Body of pancreas (tissue), 4 donors: Measurements from ENCODE around the gene TMC5. TPM values are rescaled to one million over a fixed set of nuclear protein-coding genes. Genes with fewer than 3 reads are reported as not detected.
A peak's percentile ranks its signal among the peaks of the same experiment; 100 is the strongest.
"Not testable (repeated sequence)": the region's sequence is repeated elsewhere in the genome, so short reads cannot be mapped to it uniquely, and the experiment has no call there.

Experiments
- ATAC-seq: fragments of 150-250 bp; one replicate; pipeline ENCODE4 v1.9.1; 2016
- DNase-seq, 4 donors: peaks; one replicate each; pipeline ENCODE4 v3.0.0-alpha.2; 2019
- H3K27ac ChIP-seq, 4 donors: fragments of 200-600 bp; sonication (generic); 1 replicate in 3 of 4; 2 replicates in 1 of 4; pipeline versions ENCODE4 v1.5.1 to v1.6.1; 2016 to 2019; ENCODE audit warnings: mild to moderate bottlenecking in 1 of 4, mixed read lengths in 1 of 4, moderate library complexity in 1 of 4
- H3K27me3 ChIP-seq, 2 donors: fragments of 200-600 bp; sonication (generic); one replicate each; pipeline ENCODE4 v1.6.0; 2016; ENCODE audit warnings: mild to moderate bottlenecking in 1 of 2
- H3K36me3 ChIP-seq, 2 donors: fragments of 200-600 bp; sonication (generic); replicated peaks in 1 of 2; 2 replicates each; pipeline ENCODE4 v1.5.1; 2016; ENCODE audit warnings: low read depth in 2 of 2; ENCODE audit not compliant: insufficient read depth in 1 of 2
- H3K4me1 ChIP-seq: fragments of 200-600 bp; sonication (generic); one replicate; pipeline ENCODE4 v1.6.0; 2016
- H3K4me3 ChIP-seq, 2 donors: fragments of 200-600 bp; sonication (generic); 1 replicate in 1 of 2; 2 replicates in 1 of 2; pipeline ENCODE4 v1.5.1; 2016 to 2019
- H3K9me3 ChIP-seq, 3 donors: fragments of 200-600 bp; sonication (generic); 1 replicate in 2 of 3; 2 replicates in 1 of 3; pipeline ENCODE4 v1.5.1; 2016
- POLR2A ChIP-seq, 3 donors: fragments of 450-650 bp; IDR thresholded peaks; one replicate each; pipeline ENCODE4 v1.6.1; 2016; ENCODE audit warnings: antibody characterized with exemption in 3 of 3, mild to moderate bottlenecking in 2 of 3
- WGBS, 2 donors: methylation state at CpG; one replicate each; pipeline ENCODE4 v1.1.5; 2017; 5-methylcytosine and 5-hydroxymethylcytosine counted together
- intact Hi-C: fragments of 100-400 bp; cut with DNase I; formaldehyde crosslinking; loops from one replicate; pipeline ENCODE4 v1.15.1; 2023
- total RNA-seq, 2 donors: library from RNA; depleted of rRNA; stranded (reverse); fragments of >200 nt; gene quantifications; one replicate each; pipeline ENCODE4 v1.1.0, GENCODE V29; 2016
- TF ChIP-seq, protein P1 (sequence below), 7 experiments: fragments of 450-650 bp in 4 of 7; fragments of 200-600 bp in 3 of 7; sonication (generic) in 3 of 7; IDR thresholded peaks; one replicate each; pipeline ENCODE4 v1.5.1; 2016 to 2019; ENCODE audit warnings: antibody characterized with exemption in 7 of 7

Gene TMC5
- total RNA-seq, 2 donors from 2014 or later = 0.66 to 2.3 TPM

GRCh38 chr16:19542138-19542821 lies 124.6 kb downstream of the TMC5 start:
- intact Hi-C loops = no loop called here
- TF ChIP-seq, protein P1, sequence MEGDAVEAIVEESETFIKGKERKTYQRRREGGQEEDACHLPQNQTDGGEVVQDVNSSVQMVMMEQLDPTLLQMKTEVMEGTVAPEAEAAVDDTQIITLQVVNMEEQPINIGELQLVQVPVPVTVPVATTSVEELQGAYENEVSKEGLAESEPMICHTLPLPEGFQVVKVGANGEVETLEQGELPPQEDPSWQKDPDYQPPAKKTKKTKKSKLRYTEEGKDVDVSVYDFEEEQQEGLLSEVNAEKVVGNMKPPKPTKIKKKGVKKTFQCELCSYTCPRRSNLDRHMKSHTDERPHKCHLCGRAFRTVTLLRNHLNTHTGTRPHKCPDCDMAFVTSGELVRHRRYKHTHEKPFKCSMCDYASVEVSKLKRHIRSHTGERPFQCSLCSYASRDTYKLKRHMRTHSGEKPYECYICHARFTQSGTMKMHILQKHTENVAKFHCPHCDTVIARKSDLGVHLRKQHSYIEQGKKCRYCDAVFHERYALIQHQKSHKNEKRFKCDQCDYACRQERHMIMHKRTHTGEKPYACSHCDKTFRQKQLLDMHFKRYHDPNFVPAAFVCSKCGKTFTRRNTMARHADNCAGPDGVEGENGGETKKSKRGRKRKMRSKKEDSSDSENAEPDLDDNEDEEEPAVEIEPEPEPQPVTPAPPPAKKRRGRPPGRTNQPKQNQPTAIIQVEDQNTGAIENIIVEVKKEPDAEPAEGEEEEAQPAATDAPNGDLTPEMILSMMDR (IDR thresholded peaks at IDR 0.05) = no peak
- TF ChIP-seq POLR2A (IDR thresholded peaks at IDR 0.05) = no peak
- peak in 1 of 4 donors; percentile 40 for DNase-seq
- 72 to 75% methylated on average over 3 of the region's 3 CpGs for WGBS, 2 donors
- no peaks in the 10 kb centered on the region for H3K27me3 ChIP-seq
- H3K27ac ChIP-seq = no peak overlapping the region
- H3K36me3 ChIP-seq = peaks cover 0 to 10% of the 10 kb centered on the region in 2 donors
- no peaks in the 10 kb centered on the region for H3K9me3 ChIP-seq
- peaks cover 9% of the 10 kb centered on the region for H3K4me1 ChIP-seq
- no peak overlapping the region for H3K4me3 ChIP-seq
- peak; percentile 45 for ATAC-seq

DNA sequence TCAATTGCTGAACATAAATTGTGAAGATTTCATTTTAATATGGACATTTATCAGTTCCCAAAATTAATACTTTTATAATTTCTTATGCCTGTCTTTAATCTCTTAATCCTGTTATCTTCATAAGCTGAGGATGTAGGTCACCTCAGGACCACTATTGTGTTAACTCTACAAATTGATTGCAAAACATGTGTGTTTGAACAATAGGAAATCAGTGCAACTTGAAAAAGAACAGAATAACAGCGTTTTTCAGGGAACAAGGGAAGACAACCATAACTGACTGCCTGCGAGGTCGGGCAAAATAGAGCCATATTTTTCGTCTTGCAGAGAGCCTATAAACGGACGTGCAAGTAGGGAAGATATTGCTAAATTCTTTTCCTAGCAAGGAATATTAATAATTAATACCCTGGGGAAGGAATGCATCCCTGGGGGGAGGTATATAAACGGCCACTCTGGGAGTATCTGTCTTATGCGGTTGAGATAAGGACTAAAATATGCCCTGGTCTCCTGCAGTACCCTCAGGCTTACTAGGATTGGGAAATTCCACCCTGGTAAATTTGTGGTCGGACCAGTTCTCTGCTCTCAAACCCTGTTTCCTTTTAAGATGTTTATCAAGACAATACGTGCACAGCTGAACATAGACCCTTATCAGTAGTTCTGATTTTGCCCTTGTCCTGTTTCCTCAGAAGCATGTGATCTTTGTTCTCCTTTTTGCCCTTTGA lies 125.8 kb downstream of the TMC5 start:
- H3K4me1 ChIP-seq, H3K27me3 ChIP-seq, H3K4me3 ChIP-seq, intact Hi-C loops, H3K9me3 ChIP-seq, ATAC-seq, DNase-seq, H3K27ac ChIP-seq: not testable (repeated sequence)
- WGBS, 2 donors = 80 to 81% methylated on average over 10 of the region's 10 CpGs
- peaks cover 0 to 10% of the 10 kb centered on the region in 2 donors for H3K36me3 ChIP-seq

DNA sequence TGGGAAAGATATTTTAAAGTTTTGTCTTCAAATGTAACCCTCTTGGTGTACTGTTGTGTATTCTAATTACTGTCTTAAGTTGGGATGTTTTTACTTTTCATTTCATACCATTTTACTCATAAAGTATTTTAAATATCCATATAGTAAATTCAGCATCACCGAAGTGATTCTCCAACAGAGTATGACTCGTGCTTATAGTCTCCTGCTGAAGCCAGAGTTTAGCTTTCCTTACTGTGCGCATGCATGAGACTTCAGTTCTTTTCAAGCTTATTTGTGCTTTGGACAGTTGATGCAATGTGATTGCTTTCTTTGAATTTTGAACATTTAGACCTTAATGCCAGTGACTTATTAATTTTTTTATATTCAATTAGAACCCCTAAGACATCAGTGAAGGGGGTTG lies 130.5 kb downstream of the TMC5 start:
- intact Hi-C loops = no loop called here
- no peaks in the 10 kb centered on the region for H3K9me3 ChIP-seq
- ATAC-seq (no peak), DNase-seq (no peak)
- 90 to 98% methylated on average over 3 of the region's 3 CpGs for WGBS, 2 donors
- H3K4me1 ChIP-seq = no peaks in the 10 kb centered on the region
- H3K27ac ChIP-seq = no peak overlapping the region
- H3K27me3 ChIP-seq = no peaks in the 10 kb centered on the region
- no peak for TF ChIP-seq POLR2A (IDR thresholded peaks at IDR 0.05)
- TF ChIP-seq, protein P1 (IDR thresholded peaks at IDR 0.05) = no peak
- H3K4me3 ChIP-seq = no peak overlapping the region
- H3K36me3 ChIP-seq = peaks cover 0 to 14% of the 10 kb centered on the region in 2 donors

Other genes with a start within 250 kb of the TMC5 start
- gene SYT17, start 249.6 kb upstream of the TMC5 start, total RNA-seq = 1 to 10 TPM; 3.9 to 9.2 TPM
- not detected for gene CLEC19A, start 132.2 kb upstream of the TMC5 start, total RNA-seq
- 10 to 100 TPM; 29.7 to 30.6 TPM for gene GDE1, start 104.2 kb downstream of the TMC5 start, total RNA-seq
- gene CCP110, start 106.1 kb downstream of the TMC5 start, total RNA-seq = 10 to 100 TPM in 1 of 2 donors, 1 to 10 TPM in 1; 9.6 to 16.2 TPM
- gene VPS35L, start 137.8 kb downstream of the TMC5 start, total RNA-seq = 10 to 100 TPM; 25.4 to 31.6 TPM